PC-9 (cell line): ENCODE measurements around the gene CDPF1.

ENCODE experiments used
- CTCF ChIP-seq: fragments of 200-600 bp; sonication (generic); conservative IDR thresholded peaks from 2 replicates; pipeline ENCODE4 v1.6.1; 2017; ENCODE audit warnings: mixed run types, antibody characterized with exemption, mild to moderate bottlenecking, moderate library complexity
- EZH2 ChIP-seq: fragments of 200-600 bp; sonication (generic); IDR thresholded peaks from 2 replicates; pipeline ENCODE4 v1.8.0; 2017; ENCODE audit warnings: antibody characterized with exemption, low read depth

DNA sequence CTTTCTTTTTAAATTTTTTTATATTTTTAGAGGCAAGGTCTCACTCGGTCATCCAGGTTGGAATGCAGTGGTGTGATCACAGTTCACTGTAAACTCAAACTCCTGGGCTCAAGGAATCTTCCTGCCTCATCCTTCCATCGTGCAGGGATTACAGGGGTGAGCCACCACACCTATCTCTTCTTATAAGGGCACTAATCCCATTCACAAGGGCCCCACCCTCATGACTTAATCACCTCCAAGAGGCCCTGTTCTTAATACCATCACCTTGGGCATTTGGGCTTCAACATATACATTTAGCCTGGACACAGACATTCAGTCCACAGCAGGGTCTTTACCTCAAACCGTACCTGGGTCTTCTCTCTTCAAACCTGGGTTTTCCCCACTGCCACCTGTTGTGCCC lies 42.1 kb upstream of the CDPF1 start:
- TF ChIP-seq CTCF (no peak), EZH2 (no peak)
